NB4 (cell line): ENCODE measurements around the gene PSMD3.

Source experiments
- CTCF ChIP-seq: IDR thresholded peaks from one replicate; pipeline ENCODE4 v1.5.1; 2012; ENCODE audit warnings: low read depth, low read length
- MAX ChIP-seq: IDR thresholded peaks from 2 replicates; pipeline ENCODE4 v1.6.1; 2011; ENCODE audit warnings: low read depth, low read length
- MYC ChIP-seq: IDR thresholded peaks from 2 replicates; pipeline ENCODE4 v1.6.1; 2011; ENCODE audit warnings: low read depth, low read length
- POLR2A ChIP-seq: IDR thresholded peaks from 2 replicates; pipeline ENCODE4 v1.6.1; 2011; ENCODE audit warnings: mild to moderate bottlenecking; ENCODE audit not compliant: insufficient read length; ENCODE audit errors: extremely low read depth

- TF ChIP-seq CTCF (no peak), MAX (no peak), POLR2A (no peak), MYC (no peak)
Measured at GRCh38 chr17:39974433-39974832, 6.2 kb upstream of the PSMD3 start.
